ENCODE measurements around the gene TFG. TPM values are rescaled to one million over a fixed set of nuclear protein-coding genes. Genes with fewer than 3 reads are reported as not detected.

TFG gene
- total RNA-seq, 1 donor from 2014 or later: 79.3 TPM

Other genes starting within 250 kb of the TFG start
- gene TMEM45A, start 216.9 kb upstream of the TFG start, total RNA-seq: 9.0 and 16.1 TPM in 2 replicates
- gene ADGRG7, start 99.9 kb upstream of the TFG start, total RNA-seq: not detected in 2 replicates